Measurements from ENCODE around the gene FILIP1L.
A peak's percentile ranks its signal among the peaks of the same experiment; 100 is the strongest.

Gene FILIP1L

GRCh38 chr3:99829844-99830243, 284.5 kb downstream of the FILIP1L start:
- no peak for DNase-seq

- peak; percentile 16 for DNase-seq
These were observed 289.2 kb downstream of the FILIP1L start for GRCh38 chr3:99825004-99825640.

GRCh38 chr3:99823723-99824711, 290.3 kb downstream of the FILIP1L start:
- DNase-seq = no peak

GRCh38 chr3:99818818-99819217, 295.5 kb downstream of the FILIP1L start:
- no peak for DNase-seq

GRCh38 chr3:99817437-99818240, 296.7 kb downstream of the FILIP1L start, which contains the start of gene CMSS1:
Gene CMSS1, plus strand, starts transcription at chr3:99817862.
- DNase-seq = peak; percentile 82

GRCh38 chr3:99817047-99817436, 297.3 kb downstream of the FILIP1L start:
- DNase-seq = no peak

GRCh38 chr3:99810403-99810802, 303.9 kb downstream of the FILIP1L start:
- DNase-seq = no peak

- no peak for DNase-seq
These were observed 304.7 kb downstream of the FILIP1L start for GRCh38 chr3:99809565-99809964.

GRCh38 chr3:99808163-99808794, 306.0 kb downstream of the FILIP1L start:
- peak; percentile 38 for DNase-seq

- DNase-seq = no peak
These were observed 309.1 kb downstream of the FILIP1L start for GRCh38 chr3:99805160-99805559.

- no peak for DNase-seq
These were observed 311.0 kb downstream of the FILIP1L start for GRCh38 chr3:99803297-99803696.

- DNase-seq = no peak
These were observed 314.9 kb downstream of the FILIP1L start for GRCh38 chr3:99799422-99799821.

- no peak for DNase-seq
These were observed 318.7 kb downstream of the FILIP1L start for GRCh38 chr3:99795573-99795972.

- DNase-seq = no peak
These were observed 319.8 kb downstream of the FILIP1L start for GRCh38 chr3:99794485-99794884.

GRCh38 chr3:99789011-99789721, 325.1 kb downstream of the FILIP1L start:
- no peak for DNase-seq

Measured in NCI-H446 treated with DMSO at 0.1 percent for 48 hours (cell line).